ENCODE results near the gene KCNQ1.

- TF ChIP-seq POLR2A (IDR thresholded peaks at IDR 0.05; ENCODE audit: low read depth, low read length) (no peak), TAF1 (IDR thresholded peaks at IDR 0.05; ENCODE audit: borderline replicate concordance, low read depth, low read length) (no peak)
Measured at GRCh38 chr11:2715716-2716350, 271.0 kb downstream of the KCNQ1 start.

Data from GM12892 (cell line).